ENCODE results near the gene EVA1B. TPM values are rescaled to one million over a fixed set of nuclear protein-coding genes. Genes with fewer than 3 reads are reported as not detected.

EVA1B gene
- total RNA-seq, 1 experiment from 2014 or later: 79.0 TPM

DNA sequence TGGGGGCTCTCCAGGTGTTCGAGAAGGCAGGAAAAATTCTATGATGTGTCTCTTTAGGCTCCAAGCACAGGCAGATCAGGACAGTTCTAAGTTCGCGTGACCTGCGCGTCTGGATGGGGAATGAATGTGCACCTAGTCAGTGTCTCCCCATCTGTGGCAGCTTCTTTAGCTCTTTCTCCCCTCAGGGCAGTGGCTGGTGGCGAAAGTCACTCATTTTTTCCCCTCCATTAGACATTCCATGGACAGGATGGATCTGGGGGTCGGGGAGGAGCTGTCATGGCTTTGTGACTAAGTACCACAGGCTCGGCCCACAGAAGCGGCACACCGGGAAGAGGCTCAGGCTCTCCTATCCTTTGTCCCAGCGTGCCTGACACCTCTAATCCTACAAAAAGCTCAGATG is 31.0 kb upstream of the EVA1B start:
- Histone ChIP-seq H3K9me3 (ENCODE audit: control insufficient read depth, insufficient read depth, low read depth, low read length) (no peaks in the 10 kb centered on the region), H3K36me3 (ENCODE audit: control insufficient read depth, insufficient read depth, low read length) (peaks cover 12% of the 10 kb centered on the region), H3K27me3 (ENCODE audit: control insufficient read depth, insufficient read depth, low read length) (no peaks in the 10 kb centered on the region), H3K27ac (ENCODE audit: low read length) (no peak overlapping the region), H3K4me3 (ENCODE audit: low read depth in 2 of 2, low read length in 2 of 2) (no peak overlapping the region), H3K4me1 (ENCODE audit: control insufficient read depth, insufficient read depth, low read length) (peaks cover 22% of the 10 kb centered on the region)
- in situ Hi-C loops (cut with HindIII; ENCODE audit: low pct_unique_long_range_greater_than_20kb, low sequenced_read_pairs) (no loop called here), intact Hi-C loops (cut with micrococcal nuclease; ENCODE audit: unreplicated experiment) (no loop called here)
- ChIA-PET CTCF (no interaction called here), POLR2A (no interaction called here)
- no peak for ATAC-seq
- no peak for DNase-seq (ENCODE audit: low read depth, low spot score)
- no TSS peak for BruUV-seq (replicated peaks)
- TF ChIP-seq, protein P1, sequence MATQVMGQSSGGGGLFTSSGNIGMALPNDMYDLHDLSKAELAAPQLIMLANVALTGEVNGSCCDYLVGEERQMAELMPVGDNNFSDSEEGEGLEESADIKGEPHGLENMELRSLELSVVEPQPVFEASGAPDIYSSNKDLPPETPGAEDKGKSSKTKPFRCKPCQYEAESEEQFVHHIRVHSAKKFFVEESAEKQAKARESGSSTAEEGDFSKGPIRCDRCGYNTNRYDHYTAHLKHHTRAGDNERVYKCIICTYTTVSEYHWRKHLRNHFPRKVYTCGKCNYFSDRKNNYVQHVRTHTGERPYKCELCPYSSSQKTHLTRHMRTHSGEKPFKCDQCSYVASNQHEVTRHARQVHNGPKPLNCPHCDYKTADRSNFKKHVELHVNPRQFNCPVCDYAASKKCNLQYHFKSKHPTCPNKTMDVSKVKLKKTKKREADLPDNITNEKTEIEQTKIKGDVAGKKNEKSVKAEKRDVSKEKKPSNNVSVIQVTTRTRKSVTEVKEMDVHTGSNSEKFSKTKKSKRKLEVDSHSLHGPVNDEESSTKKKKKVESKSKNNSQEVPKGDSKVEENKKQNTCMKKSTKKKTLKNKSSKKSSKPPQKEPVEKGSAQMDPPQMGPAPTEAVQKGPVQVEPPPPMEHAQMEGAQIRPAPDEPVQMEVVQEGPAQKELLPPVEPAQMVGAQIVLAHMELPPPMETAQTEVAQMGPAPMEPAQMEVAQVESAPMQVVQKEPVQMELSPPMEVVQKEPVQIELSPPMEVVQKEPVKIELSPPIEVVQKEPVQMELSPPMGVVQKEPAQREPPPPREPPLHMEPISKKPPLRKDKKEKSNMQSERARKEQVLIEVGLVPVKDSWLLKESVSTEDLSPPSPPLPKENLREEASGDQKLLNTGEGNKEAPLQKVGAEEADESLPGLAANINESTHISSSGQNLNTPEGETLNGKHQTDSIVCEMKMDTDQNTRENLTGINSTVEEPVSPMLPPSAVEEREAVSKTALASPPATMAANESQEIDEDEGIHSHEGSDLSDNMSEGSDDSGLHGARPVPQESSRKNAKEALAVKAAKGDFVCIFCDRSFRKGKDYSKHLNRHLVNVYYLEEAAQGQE (IDR thresholded peaks at IDR 0.05; ENCODE audit: insufficient read depth in 1 of 2, low read depth in 2 of 2, low read length in 1 of 2): no peak
- TF ChIP-seq POLR2AphosphoS5 (IDR thresholded peaks at IDR 0.05; ENCODE audit: low read depth, low read length): no peak
- no peak for TF ChIP-seq SIN3A (IDR thresholded peaks at IDR 0.05; ENCODE audit: borderline replicate concordance, insufficient read depth, low read depth, low read length)
- TF ChIP-seq TCF7L2 (IDR thresholded peaks at IDR 0.05; ENCODE audit: low read depth, low read length): no peak
- no peak for TF ChIP-seq CTCF (IDR thresholded peaks at IDR 0.05)

DNA sequence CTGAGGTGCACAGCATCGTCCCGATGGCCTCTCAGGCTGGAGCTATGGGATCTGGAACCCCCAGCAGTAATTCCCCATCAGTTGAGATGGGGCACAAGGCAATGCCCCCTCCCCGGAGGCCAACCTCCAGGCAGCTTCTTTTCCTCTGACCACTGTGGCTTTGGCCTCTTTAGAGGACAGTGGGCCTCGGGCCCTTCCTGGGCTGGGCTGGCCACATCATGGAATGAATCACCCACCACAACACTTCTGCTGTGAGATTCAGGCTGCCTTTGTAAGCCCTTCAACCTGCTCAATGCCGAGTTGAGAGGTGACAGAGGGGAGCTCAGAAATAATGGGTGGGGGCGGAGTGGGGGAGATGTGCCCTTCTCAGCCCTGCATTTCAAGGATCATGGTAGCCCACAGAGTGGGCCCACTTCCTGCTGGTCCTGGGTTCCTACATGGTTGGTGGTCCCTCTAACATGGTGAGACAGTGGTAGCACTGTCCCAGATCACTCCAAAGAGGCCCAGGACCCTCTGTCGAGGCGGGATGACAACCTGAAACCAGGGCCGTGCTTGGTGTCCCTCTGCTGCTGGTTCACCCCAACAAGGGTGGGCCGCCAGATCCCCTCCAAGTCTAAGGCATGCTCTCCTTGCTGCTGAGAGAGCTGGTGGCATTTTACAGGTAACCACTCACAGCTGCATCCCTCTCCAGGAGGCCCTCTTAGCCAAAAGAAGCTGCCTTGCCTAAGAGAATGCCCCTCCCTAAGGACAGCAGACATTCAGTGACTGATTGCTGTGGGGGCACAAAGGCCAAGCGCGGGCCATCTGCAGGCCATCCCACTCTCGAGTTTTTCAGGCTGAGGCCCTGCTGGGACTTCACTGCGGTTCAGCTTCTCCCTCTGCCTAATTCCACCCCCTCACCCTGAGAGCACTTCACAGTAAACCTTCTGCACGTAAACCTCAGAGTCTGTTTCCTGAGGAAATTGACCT is 29.7 kb upstream of the EVA1B start:
- POLR2A ChIA-PET: no interaction called here
- ATAC-seq: no peak

More for the DNA sequence above, 29.7 kb upstream of the EVA1B start:
- CTCF ChIA-PET: no interaction called here
- no peak overlapping the region for H3K4me3 ChIP-seq (ENCODE audit: low read depth in 2 of 2, low read length in 2 of 2)
- BruUV-seq (replicated peaks): no TSS peak
- H3K36me3 ChIP-seq (ENCODE audit: control insufficient read depth, insufficient read depth, low read length): peaks cover 12% of the 10 kb centered on the region
- in situ Hi-C loops (cut with HindIII; ENCODE audit: low pct_unique_long_range_greater_than_20kb, low sequenced_read_pairs) (no loop called here), intact Hi-C loops (cut with micrococcal nuclease; ENCODE audit: unreplicated experiment) (no loop called here)
- DNase-seq (ENCODE audit: low read depth, low spot score): no peak
- peaks cover 22% of the 10 kb centered on the region for H3K4me1 ChIP-seq (ENCODE audit: control insufficient read depth, insufficient read depth, low read length)
- no peak overlapping the region for H3K27ac ChIP-seq (ENCODE audit: low read length)
- no peaks in the 10 kb centered on the region for H3K9me3 ChIP-seq (ENCODE audit: control insufficient read depth, insufficient read depth, low read depth, low read length)
- H3K27me3 ChIP-seq (ENCODE audit: control insufficient read depth, insufficient read depth, low read length): no peaks in the 10 kb centered on the region
- TF ChIP-seq POLR2AphosphoS5 (IDR thresholded peaks at IDR 0.05; ENCODE audit: low read depth, low read length) (no peak), TCF7L2 (IDR thresholded peaks at IDR 0.05; ENCODE audit: low read depth, low read length) (no peak), CTCF (IDR thresholded peaks at IDR 0.05) (no peak), SIN3A (IDR thresholded peaks at IDR 0.05; ENCODE audit: borderline replicate concordance, insufficient read depth, low read depth, low read length) (no peak)
- TF ChIP-seq, protein P1 (IDR thresholded peaks at IDR 0.05; ENCODE audit: insufficient read depth in 1 of 2, low read depth in 2 of 2, low read length in 1 of 2): no peak
